K562 (cell line): ENCODE results near the gene ADM5. TPM values are rescaled to one million over a fixed set of nuclear protein-coding genes. Genes with fewer than 3 reads are reported as not detected.

Experiments used
- ATAC-seq: fragments of 200-7000 bp; cut with Tn5 transposase; 3 replicates; pipeline ENCODE4 v1.9.1; 2020; ENCODE audit warnings: moderate library complexity
- BruUV-seq: library from RNA; stranded (reverse); fragments of 400-500 nt; replicated peaks from 2 replicates; lab custom pipeline; 2021; lab: Mats Ljungman, UMichigan
- CTCF ChIA-PET: fragments of 300-600 bp; formaldehyde crosslinking; extraction: SDS; loops from one replicate; lab custom pipeline; 2021; ENCODE audit warnings: low intra/inter-chr PET ratio; lab: Yijun Ruan, JAX
- POLR2A ChIA-PET: fragments of 300-600, 350-650 bp; sonication (Branson Sonifier 250); formaldehyde crosslinking; extraction: SDS; loops from one replicate; lab custom pipeline; 2021; ENCODE audit warnings: antibody characterized with exemption, inconsistent platforms; lab: Yijun Ruan, JAX
- DNase-seq, 4 experiments: peaks; one replicate each; pipeline versions ENCODE4 v3.0.0 to v3.0.0-alpha.2; 2011 to 2018; ENCODE audit warnings: low spot score in 3 of 4, mixed read lengths in 3 of 4; ENCODE audit errors: extremely low read depth in 1 of 4
- FAIRE-seq: peaks from 2 replicates; lab custom pipeline; 2011; peaks lifted over from hg19 to GRCh38; lab: Jason Lieb, UNC
- H2AFZ ChIP-seq: 2 replicates; pipeline ENCODE4 v1.6.0; 2011; ENCODE audit warnings: low read depth, low read length, control low read depth, inconsistent platforms
- H3K27ac ChIP-seq: fragments of 200-600 bp; 3 replicates; pipeline ENCODE4 v1.8.0; 2011; ENCODE audit warnings: low read depth, mild to moderate bottlenecking, control low read depth, inconsistent platforms, low read length, moderate library complexity, mixed read lengths; ENCODE audit errors: extremely low read depth
- H3K27me3 ChIP-seq, 2 experiments: fragments of 300-600 bp in 1 of 2; 2 replicates in 1 of 2; 3 replicates in 1 of 2; pipeline versions ENCODE4 v1.6.0 to v1.8.0; 2011; ENCODE audit warnings: inconsistent platforms in 2 of 2, low read length in 2 of 2, mild to moderate bottlenecking in 1 of 2, mixed read lengths in 1 of 2, moderate library complexity in 1 of 2; ENCODE audit not compliant: control insufficient read depth in 2 of 2, insufficient read depth in 2 of 2
- H3K36me3 ChIP-seq: fragments of 300-600 bp; 3 replicates; pipeline ENCODE4 v1.8.0; 2011; ENCODE audit warnings: mild to moderate bottlenecking, low read length, inconsistent platforms; ENCODE audit not compliant: control insufficient read depth, insufficient read depth
- H3K4me1 ChIP-seq, 2 experiments: fragments of 200-600 bp in 1 of 2; replicated peaks in 1 of 2; 2 replicates in 1 of 2; 3 replicates in 1 of 2; pipeline versions ENCODE4 v1.5.1 to v1.8.0; 2011; ENCODE audit warnings: inconsistent platforms in 2 of 2, low read length in 2 of 2, mild to moderate bottlenecking in 1 of 2, mixed read lengths in 1 of 2, moderate library complexity in 1 of 2; ENCODE audit not compliant: control insufficient read depth in 2 of 2, insufficient read depth in 2 of 2
- H3K4me2 ChIP-seq: 2 replicates; pipeline ENCODE4 v1.6.1; 2011; ENCODE audit warnings: low read length, control low read depth, inconsistent platforms, mixed read lengths; ENCODE audit not compliant: insufficient read depth
- H3K4me3 ChIP-seq: fragments of 200-600 bp; sonication (generic), shearing (Covaris generic); 2 replicates; pipeline ENCODE4 v1.5.1; 2016; ENCODE audit warnings: control low read depth, inconsistent platforms
- H3K79me2 ChIP-seq: fragments of 200-600 bp; 3 replicates; pipeline ENCODE4 v1.8.0; 2011; ENCODE audit warnings: low read length, inconsistent platforms; ENCODE audit not compliant: control insufficient read depth, insufficient read depth
- H3K9ac ChIP-seq, 2 experiments: 2 replicates each; pipeline versions ENCODE4 v1.6.0 to v1.6.1; 2011; ENCODE audit warnings: low read depth in 2 of 2, low read length in 2 of 2, control low read depth in 1 of 2, inconsistent platforms in 1 of 2, mild to moderate bottlenecking in 1 of 2, mixed read lengths in 1 of 2; ENCODE audit not compliant: insufficient read depth in 1 of 2
- H3K9me1 ChIP-seq: one replicate; pipeline ENCODE4 v1.6.0; 2011; ENCODE audit warnings: inconsistent platforms, mild to moderate bottlenecking, low read length, moderate library complexity; ENCODE audit not compliant: control insufficient read depth, insufficient read depth
- H3K9me3 ChIP-seq: replicated peaks from 2 replicates; pipeline ENCODE4 v1.5.1; 2011; ENCODE audit warnings: low read depth, low read length, inconsistent platforms; ENCODE audit not compliant: control insufficient read depth, insufficient read depth
- H4K20me1 ChIP-seq: replicated peaks from 2 replicates; pipeline ENCODE4 v1.6.1; 2011; ENCODE audit warnings: low read length, inconsistent platforms, mixed read lengths; ENCODE audit not compliant: control insufficient read depth, insufficient read depth
- HES1 ChIP-seq: fragments of 450-650 bp; IDR thresholded peaks from 2 replicates; pipeline ENCODE4 v1.6.1; 2016; ENCODE audit warnings: low read depth, mild to moderate bottlenecking, moderate library complexity
- KDM4B ChIP-seq, 2 experiments: fragments of 450-650 bp in 1 of 2; sonication (generic) in 1 of 2; IDR thresholded peaks; 2 replicates each; pipeline ENCODE4 v1.6.1; 2016 to 2017; ENCODE audit warnings: borderline replicate concordance in 2 of 2, antibody characterized with exemption in 1 of 2, low read depth in 1 of 2, mild to moderate bottlenecking in 1 of 2
- NR2C1 ChIP-seq, 2 experiments: fragments of 450-650 bp; IDR thresholded peaks; 2 replicates each; pipeline ENCODE4 v1.6.1; 2017; ENCODE audit warnings: mild to moderate bottlenecking in 2 of 2, antibody characterized with exemption in 1 of 2, inconsistent platforms in 1 of 2, missing compliant biosample characterization in 1 of 2, missing genetic modification characterization in 1 of 2
- NR2C2 ChIP-seq, 2 experiments: fragments of 200-800 bp in 1 of 2; sonication (Bioruptor generic) in 1 of 2; sonication (generic) in 1 of 2; formaldehyde crosslinking in 1 of 2; IDR thresholded peaks; 2 replicates each; pipeline versions ENCODE4 v1.6.1 to v1.8.0; 2016 to 2022; ENCODE audit warnings: mild to moderate bottlenecking in 1 of 2, missing compliant biosample characterization in 1 of 2, missing genetic modification characterization in 1 of 2, missing genetic modification reagents in 1 of 2
- RBM25 ChIP-seq: fragments of 200-400 bp; formaldehyde crosslinking; IDR thresholded peaks from 2 replicates; pipeline ENCODE4 v1.6.1; 2018; ENCODE audit warnings: low read length, low read depth, moderate library complexity; ENCODE audit not compliant: severe bottlenecking
- whole genome bisulfite sequencing: fragments of 100-300 bp; shearing (Covaris generic); methylation state at CpG from one replicate; pipeline ENCODE4 v1.1.6; 2016; ENCODE audit warnings: low coverage, mixed read lengths; ENCODE audit not compliant: insufficient coverage; ENCODE audit errors: missing lambda C conversion rate; 5-methylcytosine and 5-hydroxymethylcytosine counted together
- in situ Hi-C: fragments of 300-500 bp; cut with MboI; formaldehyde crosslinking; loops from 4 replicates; pipeline ENCODE4 v1.15.0; 2018; ENCODE audit warnings: inconsistent platforms, mixed read lengths
- intact Hi-C: fragments of 100-400 bp; cut with micrococcal nuclease; formaldehyde crosslinking; loops from 2 replicates; pipeline ENCODE4 v1.14.2; 2022
- polyA plus RNA-seq, 8 experiments: library from polyadenylated mRNA; depleted of rRNA in 4 of 8; stranded (reverse) in 5 of 8; unstranded in 3 of 8; fragments of >200 nt; fragmentation: Nextera tagmentation in 2 of 8; fragmentation: Illumina TruSeq in 1 of 8; extraction: Ambion mirVana in 2 of 8; extraction: Trizol in 1 of 8; gene quantifications; 2 replicates each; pipeline versions ENCODE4 v1.2.1 to v1.2.3, GENCODE V29; 2011 to 2014; ENCODE audit warnings: inconsistent platforms in 1 of 8, missing spikeins in 1 of 8
- total RNA-seq, 7 experiments: library from RNA; depleted of rRNA in 6 of 7; stranded (reverse); fragments of >200 nt in 6 of 7; fragmentation: Illumina TruSeq in 2 of 7; extraction: Trizol in 2 of 7; gene quantifications; 2 replicates each; pipeline versions ENCODE4 v1.2.1 to v1.2.3, GENCODE V29; 2011 to 2021; ENCODE audit warnings: low replicate concordance in 1 of 7

Gene ADM5
- total and polyA plus RNA-seq, 9 of the 15 experiments (the other 6 are each of a cell fraction or from before 2014, with no cell fraction given): 0.13 to 8.4 (median 2.0) TPM; not detected in 1

- no peak for TF ChIP-seq NR2C2 (CRISPR knock-in tag; IDR thresholded peaks at IDR 0.05)
- peak; percentile 64 for TF ChIP-seq NR2C2 (tag; IDR thresholded peaks at IDR 0.05)
- TF ChIP-seq NR2C1 (IDR thresholded peaks at IDR 0.05): peak; percentile 88
- peak; percentile 85 for TF ChIP-seq NR2C1 (tag; IDR thresholded peaks at IDR 0.05)
Measured at GRCh38 chr19:49692147-49692506, 2.7 kb downstream of the ADM5 start (continued).

- no TSS peak for BruUV-seq
- in situ Hi-C loops: no loop called here
- Histone ChIP-seq H3K9ac (no peak overlapping the region), H3K79me2 (no peaks in the 10 kb centered on the region), H3K4me2 (no peak overlapping the region), H3K27ac (no peak overlapping the region), H3K4me3 (no peak overlapping the region), H3K9me1 (no peaks in the 10 kb centered on the region), H4K20me1 (no peaks in the 10 kb centered on the region), H2AFZ (no peak overlapping the region), H3K27me3 (no peaks in the 10 kb centered on the region), H3K4me1 (peaks cover 10 to 19% of the 10 kb centered on the region in 2 experiments; a peak in 4 of 5 replicates), H3K9me3 (no peaks in the 10 kb centered on the region), H3K36me3 (no peaks in the 10 kb centered on the region)
- ChIA-PET CTCF (no interaction called here), POLR2A (interaction anchor here (0.7 to 1.2 kb wide), 3 partner anchors 11 to 68 kb away, joined by 3 to 6 read pairs (median 4); no protein-coding TSS in a partner anchor)
- 63% methylated on average over 6 of the region's 6 CpGs for WGBS
- intact Hi-C loops: no loop called here
- DNase-seq: no peak
- FAIRE-seq: peak; percentile 49
- TF ChIP-seq KDM4B (IDR thresholded peaks at IDR 0.05; ENCODE audit: borderline replicate concordance in 2 of 2, low read depth in 1 of 2): no peak
- TF ChIP-seq HES1: no peak
- TF ChIP-seq RBM25: peak; percentile 54
- ATAC-seq: no peak
Measured at GRCh38 chr19:49696115-49696514, 6.7 kb downstream of the ADM5 start.
